ENCODE measurements around the gene TSHZ1. TPM values are rescaled to one million over a fixed set of nuclear protein-coding genes. Genes with fewer than 3 reads are reported as not detected.

Gene TSHZ1
- total and polyA plus RNA-seq, 2 experiments from 2014 or later: 0.23 to 0.38 TPM

DNA sequence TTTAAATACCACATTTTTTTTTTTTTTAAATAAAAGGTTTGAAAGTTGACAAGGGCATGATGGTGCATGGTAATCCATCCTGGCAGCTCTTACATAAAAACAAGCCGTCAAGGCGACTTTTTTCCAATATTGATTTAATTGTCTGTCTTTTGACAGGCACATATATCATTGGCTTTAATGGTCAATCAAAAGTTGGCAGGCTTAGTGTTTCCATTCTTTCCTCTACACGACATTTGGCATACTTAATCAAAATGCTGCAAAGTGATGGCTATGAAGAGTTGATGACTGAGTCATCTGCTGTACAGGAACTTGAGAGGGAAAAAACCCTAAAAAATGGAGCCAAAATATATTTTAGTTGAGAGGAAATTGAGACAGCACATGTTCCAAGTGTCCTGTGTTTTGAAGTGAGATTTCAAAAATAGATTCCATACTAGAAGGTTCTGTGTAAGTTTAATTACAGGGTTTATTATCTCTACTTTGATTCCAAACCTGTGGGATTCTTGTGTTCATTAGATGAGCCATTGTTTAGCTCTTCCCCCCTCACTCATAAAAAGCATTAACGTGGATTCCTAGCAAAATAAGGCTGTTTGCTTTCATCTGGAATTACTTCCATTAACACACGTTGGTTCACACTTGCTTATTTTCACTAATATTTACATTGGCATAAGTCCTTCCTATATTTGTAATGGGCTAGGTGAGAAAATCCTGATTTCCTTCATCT lies 3.2 kb downstream of the TSHZ1 start (continued):
- TF ChIP-seq ZNF114 (CRISPR knock-in tag; IDR thresholded peaks at IDR 0.05): no peak
- no peak for TF ChIP-seq EZH2 (IDR thresholded peaks at IDR 0.05; ENCODE audit: low read depth, unreplicated experiment)
- no peak for TF ChIP-seq CREB1 (CRISPR knock-in tag; IDR thresholded peaks at IDR 0.05; ENCODE audit: low read depth)
- TF ChIP-seq, protein P1, sequence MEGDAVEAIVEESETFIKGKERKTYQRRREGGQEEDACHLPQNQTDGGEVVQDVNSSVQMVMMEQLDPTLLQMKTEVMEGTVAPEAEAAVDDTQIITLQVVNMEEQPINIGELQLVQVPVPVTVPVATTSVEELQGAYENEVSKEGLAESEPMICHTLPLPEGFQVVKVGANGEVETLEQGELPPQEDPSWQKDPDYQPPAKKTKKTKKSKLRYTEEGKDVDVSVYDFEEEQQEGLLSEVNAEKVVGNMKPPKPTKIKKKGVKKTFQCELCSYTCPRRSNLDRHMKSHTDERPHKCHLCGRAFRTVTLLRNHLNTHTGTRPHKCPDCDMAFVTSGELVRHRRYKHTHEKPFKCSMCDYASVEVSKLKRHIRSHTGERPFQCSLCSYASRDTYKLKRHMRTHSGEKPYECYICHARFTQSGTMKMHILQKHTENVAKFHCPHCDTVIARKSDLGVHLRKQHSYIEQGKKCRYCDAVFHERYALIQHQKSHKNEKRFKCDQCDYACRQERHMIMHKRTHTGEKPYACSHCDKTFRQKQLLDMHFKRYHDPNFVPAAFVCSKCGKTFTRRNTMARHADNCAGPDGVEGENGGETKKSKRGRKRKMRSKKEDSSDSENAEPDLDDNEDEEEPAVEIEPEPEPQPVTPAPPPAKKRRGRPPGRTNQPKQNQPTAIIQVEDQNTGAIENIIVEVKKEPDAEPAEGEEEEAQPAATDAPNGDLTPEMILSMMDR (conservative IDR thresholded peaks at IDR 0.05; ENCODE audit: low read depth in 2 of 2): no peak
- no peak for TF ChIP-seq POLR2AphosphoS5 (IDR thresholded peaks at IDR 0.05; ENCODE audit: low read depth)
- no peak for TF ChIP-seq EZH2phosphoT487 (IDR thresholded peaks at IDR 0.05; ENCODE audit: unreplicated experiment)

DNA sequence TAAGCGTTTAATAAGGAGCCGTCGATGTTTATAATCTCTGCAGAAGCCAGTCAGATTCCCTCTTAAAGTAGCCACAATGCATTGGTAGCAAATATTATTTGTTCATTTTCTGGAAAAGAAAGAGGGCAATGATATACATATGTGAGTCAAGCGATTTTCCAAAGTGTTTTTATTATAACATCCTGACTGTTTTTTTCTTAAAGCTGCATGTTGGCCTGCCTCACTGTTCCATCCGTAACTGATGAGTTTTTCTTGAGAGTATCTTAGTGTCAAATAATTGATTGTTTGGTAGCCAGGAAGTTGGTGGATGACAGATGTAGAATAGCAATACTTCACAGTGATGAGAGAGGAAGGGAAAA lies 3.7 kb downstream of the TSHZ1 start:
- Mint-ChIP-seq H3K27me3 (ENCODE audit: insufficient read depth, low read depth, poor library complexity) (peaks cover 35% of the 10 kb centered on the region), H3K36me3 (ENCODE audit: low read depth) (no peaks in the 10 kb centered on the region; the same call in 2 of the 3 replicates), H3K9me3 (peaks cover 3% of the 10 kb centered on the region; the same call in 1 of the 3 replicates), H3K4me1 (peaks cover 34% of the 10 kb centered on the region), H3K27ac (no peak overlapping the region), H3K4me3 (no peak overlapping the region)
- Histone ChIP-seq H4K20me1 (replicated peaks; ENCODE audit: insufficient read depth) (no peaks in the 10 kb centered on the region), H3K27ac (ENCODE audit: low read depth) (no peak overlapping the region), H3K79me2 (replicated peaks; ENCODE audit: insufficient read depth) (no peaks in the 10 kb centered on the region), H3K4me2 (no peak overlapping the region), H2AFZ (no peak overlapping the region), H3K4me3 (no peak overlapping the region), H3K36me3 (ENCODE audit: insufficient read depth) (no peaks in the 10 kb centered on the region), H3K27me3 (ENCODE audit: insufficient read depth) (peaks cover 54% of the 10 kb centered on the region), H3K9me2 (ENCODE audit: insufficient read depth) (no peaks in the 10 kb centered on the region), H3F3A (replicated peaks; ENCODE audit: low read depth) (0 out of 2 replicates have a peak, but pooled peaks cover 4% of the 10 kb centered on the region), H3K4me1 (ENCODE audit: insufficient read depth) (peaks cover 18% of the 10 kb centered on the region)
- ATAC-seq (no peak), DNase-seq (ENCODE audit: low spot score) (no peak)
- no peak for TF ChIP-seq ZNF331 (CRISPR knock-in tag; IDR thresholded peaks at IDR 0.05; ENCODE audit: low read depth)
- no peak for TF ChIP-seq EZH2 (IDR thresholded peaks at IDR 0.05; ENCODE audit: low read depth, unreplicated experiment)
- TF ChIP-seq, protein P2, sequence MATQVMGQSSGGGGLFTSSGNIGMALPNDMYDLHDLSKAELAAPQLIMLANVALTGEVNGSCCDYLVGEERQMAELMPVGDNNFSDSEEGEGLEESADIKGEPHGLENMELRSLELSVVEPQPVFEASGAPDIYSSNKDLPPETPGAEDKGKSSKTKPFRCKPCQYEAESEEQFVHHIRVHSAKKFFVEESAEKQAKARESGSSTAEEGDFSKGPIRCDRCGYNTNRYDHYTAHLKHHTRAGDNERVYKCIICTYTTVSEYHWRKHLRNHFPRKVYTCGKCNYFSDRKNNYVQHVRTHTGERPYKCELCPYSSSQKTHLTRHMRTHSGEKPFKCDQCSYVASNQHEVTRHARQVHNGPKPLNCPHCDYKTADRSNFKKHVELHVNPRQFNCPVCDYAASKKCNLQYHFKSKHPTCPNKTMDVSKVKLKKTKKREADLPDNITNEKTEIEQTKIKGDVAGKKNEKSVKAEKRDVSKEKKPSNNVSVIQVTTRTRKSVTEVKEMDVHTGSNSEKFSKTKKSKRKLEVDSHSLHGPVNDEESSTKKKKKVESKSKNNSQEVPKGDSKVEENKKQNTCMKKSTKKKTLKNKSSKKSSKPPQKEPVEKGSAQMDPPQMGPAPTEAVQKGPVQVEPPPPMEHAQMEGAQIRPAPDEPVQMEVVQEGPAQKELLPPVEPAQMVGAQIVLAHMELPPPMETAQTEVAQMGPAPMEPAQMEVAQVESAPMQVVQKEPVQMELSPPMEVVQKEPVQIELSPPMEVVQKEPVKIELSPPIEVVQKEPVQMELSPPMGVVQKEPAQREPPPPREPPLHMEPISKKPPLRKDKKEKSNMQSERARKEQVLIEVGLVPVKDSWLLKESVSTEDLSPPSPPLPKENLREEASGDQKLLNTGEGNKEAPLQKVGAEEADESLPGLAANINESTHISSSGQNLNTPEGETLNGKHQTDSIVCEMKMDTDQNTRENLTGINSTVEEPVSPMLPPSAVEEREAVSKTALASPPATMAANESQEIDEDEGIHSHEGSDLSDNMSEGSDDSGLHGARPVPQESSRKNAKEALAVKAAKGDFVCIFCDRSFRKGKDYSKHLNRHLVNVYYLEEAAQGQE (IDR thresholded peaks at IDR 0.05; ENCODE audit: unreplicated experiment): no peak
- TF ChIP-seq, protein P1 (conservative IDR thresholded peaks at IDR 0.05; ENCODE audit: low read depth in 2 of 2): no peak
- no peak for TF ChIP-seq JUNB (IDR thresholded peaks at IDR 0.05; ENCODE audit: unreplicated experiment)
- no peak for TF ChIP-seq CREB1 (CRISPR knock-in tag; IDR thresholded peaks at IDR 0.05; ENCODE audit: low read depth)
- TF ChIP-seq NANOG (IDR thresholded peaks at IDR 0.05; ENCODE audit: borderline replicate concordance): no peak

Measured in GM23338 (cell line).